HepG2 (cell line): ENCODE data around the gene ZFP64. TPM values are rescaled to one million over a fixed set of nuclear protein-coding genes. Genes with fewer than 3 reads are reported as not detected.

Source experiments
- CHD4 ChIP-seq: fragments of 200-600 bp; sonication (generic); IDR thresholded peaks from 2 replicates; pipeline ENCODE4 v1.7.0; 2017; ENCODE audit warnings: mild to moderate bottlenecking, low read length, borderline replicate concordance
- DPF2 ChIP-seq: sonication (generic); formaldehyde crosslinking; IDR thresholded peaks from 2 replicates; pipeline ENCODE4 v1.4.0; 2020; ENCODE audit warnings: mild to moderate bottlenecking, low read depth, missing genetic modification reagents, borderline replicate concordance
- FOSL2 ChIP-seq: sonication (generic); formaldehyde crosslinking; IDR thresholded peaks from 2 replicates; pipeline ENCODE4 v1.4.0; 2020; ENCODE audit warnings: missing genetic modification reagents
- FOXJ3 ChIP-seq: sonication (generic); formaldehyde crosslinking; IDR thresholded peaks from 2 replicates; pipeline ENCODE4 v1.4.0; 2020; ENCODE audit warnings: missing genetic modification reagents, mild to moderate bottlenecking, borderline replicate concordance
- GATAD1 ChIP-seq: IDR thresholded peaks from 2 replicates; pipeline ENCODE4 v1.6.1; 2016; ENCODE audit warnings: missing genetic modification reagents, missing compliant biosample characterization
- GPN1 ChIP-seq: sonication (generic); formaldehyde crosslinking; IDR thresholded peaks from 2 replicates; pipeline ENCODE4 v1.5.1; 2020; ENCODE audit warnings: missing genetic modification reagents, borderline replicate concordance
- GTF3A ChIP-seq: sonication (generic); formaldehyde crosslinking; conservative IDR thresholded peaks from 2 replicates; pipeline ENCODE4 v1.4.0; 2020; ENCODE audit warnings: mild to moderate bottlenecking, missing genetic modification reagents
- ISX ChIP-seq: sonication (generic); formaldehyde crosslinking; conservative IDR thresholded peaks from 2 replicates; pipeline ENCODE4 v1.5.0; 2020; ENCODE audit warnings: missing genetic modification reagents
- NCOR1 ChIP-seq: fragments of 200-600 bp; sonication (generic); IDR thresholded peaks from 2 replicates; pipeline ENCODE4 v1.7.0; 2017; ENCODE audit warnings: antibody characterized with exemption, low read length, borderline replicate concordance
- PTBP1 ChIP-seq: fragments of 200-400 bp; formaldehyde crosslinking; IDR thresholded peaks from 2 replicates; pipeline ENCODE4 v1.6.1; 2018; ENCODE audit warnings: low read length, low read depth; ENCODE audit not compliant: poor library complexity, severe bottlenecking
- SIX1 ChIP-seq: sonication (generic); formaldehyde crosslinking; IDR thresholded peaks from 2 replicates; pipeline ENCODE4 v1.4.0; 2020; ENCODE audit warnings: missing genetic modification reagents, borderline replicate concordance
- SP5 ChIP-seq: IDR thresholded peaks from 2 replicates; pipeline ENCODE4 v1.6.1; 2016; ENCODE audit warnings: low read depth, borderline replicate concordance
- SYNCRIP ChIP-seq: fragments of 200-400 bp; formaldehyde crosslinking; IDR thresholded peaks from 2 replicates; pipeline ENCODE4 v1.6.1; 2018; ENCODE audit warnings: mild to moderate bottlenecking, low read depth, low read length; ENCODE audit not compliant: insufficient read depth
- YY1 ChIP-seq: IDR thresholded peaks from 2 replicates; pipeline ENCODE4 v1.6.1; 2011; ENCODE audit warnings: low read length, low read depth, moderate library complexity, mild to moderate bottlenecking; ENCODE audit not compliant: insufficient read depth, insufficient replicate concordance
- ZFY ChIP-seq: sonication (generic); formaldehyde crosslinking; IDR thresholded peaks from 2 replicates; pipeline ENCODE4 v1.4.0; 2020; ENCODE audit warnings: missing genetic modification reagents
- ZKSCAN8 ChIP-seq: IDR thresholded peaks from 2 replicates; pipeline ENCODE4 v1.6.1; 2016; ENCODE audit warnings: borderline replicate concordance, missing genetic modification reagents, missing compliant biosample characterization
- ZNF292 ChIP-seq: sonication (generic); formaldehyde crosslinking; IDR thresholded peaks from 2 replicates; pipeline ENCODE4 v1.8.1; 2022; ENCODE audit warnings: mild to moderate bottlenecking, low read depth, missing genetic modification reagents, borderline replicate concordance
- ZNF337 ChIP-seq: sonication (generic); formaldehyde crosslinking; IDR thresholded peaks from 2 replicates; pipeline ENCODE4 v1.5.1; 2020; ENCODE audit warnings: missing genetic modification reagents, low read depth, mild to moderate bottlenecking, borderline replicate concordance
- ZNF558 ChIP-seq: sonication (generic); formaldehyde crosslinking; IDR thresholded peaks from 2 replicates; pipeline ENCODE4 v1.9.0; 2022; ENCODE audit warnings: mild to moderate bottlenecking, missing genetic modification reagents, borderline replicate concordance
- ZNF674 ChIP-seq: sonication (generic); formaldehyde crosslinking; IDR thresholded peaks from 2 replicates; pipeline ENCODE4 v1.5.0; 2020; ENCODE audit warnings: low read depth, mild to moderate bottlenecking, missing genetic modification reagents
- polyA plus RNA-seq, 8 experiments: library from polyadenylated mRNA; depleted of rRNA in 3 of 8; stranded (reverse) in 7 of 8; unstranded in 1 of 8; fragments of >200 nt; fragmentation: Illumina TruSeq in 4 of 8; extraction: Trizol in 4 of 8; gene quantifications; 2 replicates each; pipeline versions ENCODE4 v1.2.1 to v1.2.3, GENCODE V29; 2011 to 2016; ENCODE audit warnings: low read depth in 4 of 8, missing spikeins in 1 of 8, mixed read lengths in 1 of 8; ENCODE audit not compliant: insufficient read depth in 1 of 8
- total RNA-seq, 5 experiments: library from RNA; depleted of rRNA; stranded (reverse); fragments of >200 nt; fragmentation: Illumina TruSeq; extraction: Trizol; gene quantifications; 2 replicates each; pipeline ENCODE4 v1.2.3, GENCODE V29; 2016; ENCODE audit warnings: low read depth in 1 of 5
- TF ChIP-seq, protein P1 (sequence below): sonication (generic); formaldehyde crosslinking; IDR thresholded peaks from 2 replicates; pipeline ENCODE4 v1.4.0; 2020; ENCODE audit warnings: low read depth, missing genetic modification reagents
- TF ChIP-seq, protein P2 (sequence below): sonication (generic); formaldehyde crosslinking; IDR thresholded peaks from 2 replicates; pipeline ENCODE4 v1.8.0; 2022; ENCODE audit warnings: low read depth, missing genetic modification reagents
- TF ChIP-seq, protein P3 (sequence below): sonication (generic); IDR thresholded peaks from 2 replicates; pipeline ENCODE4 v1.6.1; 2016; ENCODE audit warnings: low read depth, borderline replicate concordance

Gene ZFP64
- total and polyA plus RNA-seq, 2 of the 13 experiments (the other 11 are each of a cell fraction or from before 2014, with no cell fraction given): 12.0 to 24.3 TPM

DNA sequence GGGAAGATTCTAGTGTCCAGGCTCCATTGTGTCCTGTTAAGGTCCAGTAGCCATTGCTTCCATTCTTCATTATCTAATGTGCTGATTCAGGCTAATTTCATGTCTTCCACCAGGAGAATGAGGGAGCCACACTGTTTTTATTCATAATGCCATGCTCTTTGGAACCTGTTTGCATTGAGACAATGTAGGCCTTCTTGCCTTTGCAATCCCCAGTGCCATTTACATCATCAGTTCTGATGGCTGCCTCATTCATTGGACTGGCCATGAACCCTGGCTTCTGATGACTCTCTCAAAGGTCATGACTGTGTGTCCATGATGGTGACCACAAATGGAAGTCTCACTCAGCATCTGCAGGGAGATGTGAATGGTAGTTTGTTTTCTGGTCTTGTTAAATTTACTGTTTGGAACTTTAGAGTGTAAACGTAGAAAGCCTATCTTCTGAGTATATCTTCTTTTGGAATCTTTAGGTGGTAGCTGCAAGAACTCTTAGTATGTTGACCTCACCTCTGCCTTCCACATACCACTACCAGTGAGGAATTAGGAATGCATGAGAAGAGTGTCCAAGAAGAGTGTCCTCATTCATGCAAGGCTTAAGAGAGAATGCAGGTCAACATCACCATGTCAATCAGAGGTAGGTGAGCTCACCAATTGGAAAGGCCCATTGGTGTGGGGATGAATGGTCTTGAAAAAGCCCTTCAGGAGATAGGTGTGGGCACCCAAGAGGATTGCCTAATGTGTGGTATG, 42.9 kb upstream of the ZFP64 start (continued):
- TF ChIP-seq YY1: peak; percentile 62
- TF ChIP-seq SIX1 (CRISPR knock-in tag): no peak
- no peak for TF ChIP-seq GTF3A (CRISPR knock-in tag)
- TF ChIP-seq ZNF674: no peak
- peak; percentile 43; the same call in 1 of the 2 replicates for TF ChIP-seq ZFY (CRISPR knock-in tag)
- TF ChIP-seq DPF2 (CRISPR knock-in tag): no peak
- no peak; the same call in 1 of the 2 replicates for TF ChIP-seq CHD4
- TF ChIP-seq GATAD1 (CRISPR knock-in tag): no peak
- no peak for TF ChIP-seq GPN1 (CRISPR knock-in tag)
- TF ChIP-seq, protein P1, sequence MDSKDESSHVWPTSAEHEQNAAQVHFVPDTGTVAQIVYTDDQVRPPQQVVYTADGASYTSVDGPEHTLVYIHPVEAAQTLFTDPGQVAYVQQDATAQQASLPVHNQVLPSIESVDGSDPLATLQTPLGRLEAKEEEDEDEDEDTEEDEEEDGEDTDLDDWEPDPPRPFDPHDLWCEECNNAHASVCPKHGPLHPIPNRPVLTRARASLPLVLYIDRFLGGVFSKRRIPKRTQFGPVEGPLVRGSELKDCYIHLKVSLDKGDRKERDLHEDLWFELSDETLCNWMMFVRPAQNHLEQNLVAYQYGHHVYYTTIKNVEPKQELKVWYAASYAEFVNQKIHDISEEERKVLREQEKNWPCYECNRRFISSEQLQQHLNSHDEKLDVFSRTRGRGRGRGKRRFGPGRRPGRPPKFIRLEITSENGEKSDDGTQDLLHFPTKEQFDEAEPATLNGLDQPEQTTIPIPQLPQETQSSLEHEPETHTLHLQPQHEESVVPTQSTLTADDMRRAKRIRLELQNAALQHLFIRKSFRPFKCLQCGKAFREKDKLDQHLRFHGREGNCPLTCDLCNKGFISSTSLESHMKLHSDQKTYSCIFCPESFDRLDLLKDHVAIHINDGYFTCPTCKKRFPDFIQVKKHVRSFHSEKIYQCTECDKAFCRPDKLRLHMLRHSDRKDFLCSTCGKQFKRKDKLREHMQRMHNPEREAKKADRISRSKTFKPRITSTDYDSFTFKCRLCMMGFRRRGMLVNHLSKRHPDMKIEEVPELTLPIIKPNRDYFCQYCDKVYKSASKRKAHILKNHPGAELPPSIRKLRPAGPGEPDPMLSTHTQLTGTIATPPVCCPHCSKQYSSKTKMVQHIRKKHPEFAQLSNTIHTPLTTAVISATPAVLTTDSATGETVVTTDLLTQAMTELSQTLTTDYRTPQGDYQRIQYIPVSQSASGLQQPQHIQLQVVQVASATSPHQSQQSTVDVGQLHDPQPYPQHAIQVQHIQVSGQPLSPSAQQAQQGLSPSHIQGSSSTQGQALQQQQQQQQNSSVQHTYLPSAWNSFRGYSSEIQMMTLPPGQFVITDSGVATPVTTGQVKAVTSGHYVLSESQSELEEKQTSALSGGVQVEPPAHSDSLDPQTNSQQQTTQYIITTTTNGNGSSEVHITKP (CRISPR knock-in tag): 0 out of 2 replicates have a peak, but pooled peaks have one; percentile 47
- TF ChIP-seq FOSL2: peak; percentile 88
- no peak for TF ChIP-seq SP5 (CRISPR knock-in tag)
- no peak for TF ChIP-seq FOXJ3
- no peak for TF ChIP-seq ISX (CRISPR knock-in tag)
- TF ChIP-seq NCOR1: peak; percentile 78; the same call in 1 of the 2 replicates
- TF ChIP-seq PTBP1: no peak
- TF ChIP-seq ZNF337 (CRISPR knock-in tag): no peak
- TF ChIP-seq ZNF292 (CRISPR knock-in tag): 0 out of 2 replicates have a peak, but pooled peaks have one; percentile 36
- TF ChIP-seq SYNCRIP: no peak
- no peak for TF ChIP-seq ZKSCAN8 (CRISPR knock-in tag)
- TF ChIP-seq, protein P2, sequence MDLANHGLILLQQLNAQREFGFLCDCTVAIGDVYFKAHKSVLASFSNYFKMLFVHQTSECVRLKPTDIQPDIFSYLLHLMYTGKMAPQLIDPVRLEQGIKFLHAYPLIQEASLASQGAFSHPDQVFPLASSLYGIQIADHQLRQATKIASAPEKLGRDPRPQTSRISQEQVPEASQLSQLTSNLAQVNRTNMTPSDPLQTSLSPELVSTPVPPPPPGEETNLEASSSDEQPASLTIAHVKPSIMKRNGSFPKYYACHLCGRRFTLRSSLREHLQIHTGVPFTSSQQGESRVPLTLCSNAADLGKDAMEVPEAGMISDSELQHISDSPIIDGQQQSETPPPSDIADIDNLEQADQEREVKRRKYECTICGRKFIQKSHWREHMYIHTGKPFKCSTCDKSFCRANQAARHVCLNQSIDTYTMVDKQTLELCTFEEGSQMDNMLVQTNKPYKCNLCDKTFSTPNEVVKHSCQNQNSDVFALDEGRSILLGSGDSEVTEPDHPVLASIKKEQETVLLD (CRISPR knock-in tag): 0 out of 2 replicates have a peak, but pooled peaks have one; percentile 38
- no peak for TF ChIP-seq ZNF558 (CRISPR knock-in tag)
- TF ChIP-seq, protein P3, sequence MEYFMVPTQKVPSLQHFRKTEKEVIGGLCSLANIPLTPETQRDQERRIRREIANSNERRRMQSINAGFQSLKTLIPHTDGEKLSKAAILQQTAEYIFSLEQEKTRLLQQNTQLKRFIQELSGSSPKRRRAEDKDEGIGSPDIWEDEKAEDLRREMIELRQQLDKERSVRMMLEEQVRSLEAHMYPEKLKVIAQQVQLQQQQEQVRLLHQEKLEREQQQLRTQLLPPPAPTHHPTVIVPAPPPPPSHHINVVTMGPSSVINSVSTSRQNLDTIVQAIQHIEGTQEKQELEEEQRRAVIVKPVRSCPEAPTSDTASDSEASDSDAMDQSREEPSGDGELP: no peak
